ENCODE measurements around the gene FAM24A. TPM values are rescaled to one million over a fixed set of nuclear protein-coding genes. Genes with fewer than 3 reads are reported as not detected.
"Not testable (repeated sequence)": the region's sequence is repeated elsewhere in the genome, so short reads cannot be mapped to it uniquely, and the experiment has no call there.

The FAM24A gene
- total RNA-seq, 2 donors from 2014 or later, result not detected

- no peak overlapping the region for H3K27ac ChIP-seq
- H3K9me3 ChIP-seq, result no peaks in the 10 kb centered on the region
- no peak for TF ChIP-seq CTCF (IDR thresholded peaks at IDR 0.05)
- H3K27me3 ChIP-seq, result no peaks in the 10 kb centered on the region
- no peaks in the 10 kb centered on the region for H3K36me3 ChIP-seq
- H3K4me1 ChIP-seq, result peaks cover 0 to 18% of the 10 kb centered on the region in 2 donors
- H3K4me3 ChIP-seq, result no peak overlapping the region
- DNase-seq (ENCODE audit: low spot score), result no peak
Measured at GRCh38 chr10:122882766-122883165, 27.6 kb upstream of the FAM24A start.

- H3K4me1 ChIP-seq, result peaks cover 0 to 8% of the 10 kb centered on the region in 2 donors
- H3K36me3 ChIP-seq, result no peaks in the 10 kb centered on the region
- no peak for DNase-seq (ENCODE audit: low spot score)
- no peaks in the 10 kb centered on the region for H3K9me3 ChIP-seq
- no peaks in the 10 kb centered on the region for H3K27me3 ChIP-seq
- no peak for TF ChIP-seq CTCF (IDR thresholded peaks at IDR 0.05)
- H3K27ac ChIP-seq, result no peak overlapping the region
- no peak overlapping the region for H3K4me3 ChIP-seq
Measured at GRCh38 chr10:122884166-122884565, 26.2 kb upstream of the FAM24A start.

GRCh38 chr10:122894261-122894944 is 16.0 kb upstream of the FAM24A start:
- no peak overlapping the region for H3K27ac ChIP-seq
- no peak for DNase-seq (ENCODE audit: low spot score)
- H3K36me3 ChIP-seq, result no peaks in the 10 kb centered on the region
- no peaks in the 10 kb centered on the region for H3K27me3 ChIP-seq
- no peaks in the 10 kb centered on the region for H3K9me3 ChIP-seq
- no peak for TF ChIP-seq CTCF (IDR thresholded peaks at IDR 0.05)
- H3K4me1 ChIP-seq, result no peaks in the 10 kb centered on the region
- no peak overlapping the region for H3K4me3 ChIP-seq

GRCh38 chr10:122903861-122904260 is 6.5 kb upstream of the FAM24A start:
- H3K27ac ChIP-seq; H3K36me3 ChIP-seq; DNase-seq (ENCODE audit: low spot score); H3K4me3 ChIP-seq; H3K4me1 ChIP-seq; H3K27me3 ChIP-seq; H3K9me3 ChIP-seq: not testable (repeated sequence)

- H3K4me3 ChIP-seq, result no peak overlapping the region
- H3K9me3 ChIP-seq, result no peaks in the 10 kb centered on the region
- H3K36me3 ChIP-seq, result no peaks in the 10 kb centered on the region
- no peaks in the 10 kb centered on the region for H3K4me1 ChIP-seq
- DNase-seq (ENCODE audit: low spot score), result no peak
- no peak overlapping the region for H3K27ac ChIP-seq
- H3K27me3 ChIP-seq, result no peaks in the 10 kb centered on the region
- TF ChIP-seq CTCF (IDR thresholded peaks at IDR 0.05), result no peak
Measured at GRCh38 chr10:122911889-122912484, 1.6 kb downstream of the FAM24A start.

GRCh38 chr10:122915700-122916099 is 5.3 kb downstream of the FAM24A start:
- no peak overlapping the region for H3K27ac ChIP-seq
- H3K4me1 ChIP-seq, result no peaks in the 10 kb centered on the region
- no peak for DNase-seq (ENCODE audit: low spot score)
- H3K4me3 ChIP-seq, result no peak overlapping the region
- H3K9me3 ChIP-seq, result no peaks in the 10 kb centered on the region
- no peaks in the 10 kb centered on the region for H3K36me3 ChIP-seq
- TF ChIP-seq CTCF (IDR thresholded peaks at IDR 0.05), result no peak
- H3K27me3 ChIP-seq, result no peaks in the 10 kb centered on the region
